OCI-LY1 (cell line): ENCODE data around the gene PLPP6.

Source experiments
- H2AFZ ChIP-seq: fragments of 200-600 bp; sonication (generic), shearing (Covaris generic); 2 replicates; pipeline ENCODE4 v1.6.0; 2014; ENCODE audit warnings: antibody characterized with exemption, mild to moderate bottlenecking, low read length
- H3F3A ChIP-seq: fragments of 200-600 bp; sonication (generic), shearing (Covaris generic); 2 replicates; pipeline ENCODE4 v1.6.0; 2014; ENCODE audit warnings: mild to moderate bottlenecking, antibody characterized with exemption, low read length, moderate library complexity; ENCODE audit not compliant: insufficient read depth
- H3K27ac ChIP-seq: fragments of 200-600 bp; sonication (generic); 2 replicates; pipeline ENCODE4 v1.5.1; 2014; ENCODE audit warnings: low read length, mixed run types, mild to moderate bottlenecking, low read depth; ENCODE audit not compliant: poor library complexity, severe bottlenecking
- H3K27me3 ChIP-seq: fragments of 200-600 bp; sonication (generic); 2 replicates; pipeline ENCODE4 v1.6.0; 2014; ENCODE audit warnings: antibody characterized with exemption, mild to moderate bottlenecking, low read length, moderate library complexity; ENCODE audit not compliant: insufficient read depth
- H3K36me3 ChIP-seq: fragments of 200-600 bp; sonication (generic); 2 replicates; pipeline ENCODE4 v1.6.1; 2014; ENCODE audit warnings: mild to moderate bottlenecking, antibody characterized with exemption, low read length, moderate library complexity, mixed read lengths; ENCODE audit not compliant: insufficient read depth
- H3K4me1 ChIP-seq: fragments of 200-600 bp; sonication (generic); 2 replicates; pipeline ENCODE4 v1.5.1; 2014; ENCODE audit warnings: mild to moderate bottlenecking, low read length, moderate library complexity; ENCODE audit not compliant: insufficient read depth, severe bottlenecking
- H3K4me2 ChIP-seq: fragments of 200-600 bp; sonication (generic), shearing (Covaris generic); 2 replicates; pipeline ENCODE4 v1.6.1; 2014; ENCODE audit warnings: low read length
- H3K4me3 ChIP-seq: fragments of 200-600 bp; sonication (generic); 2 replicates; pipeline ENCODE4 v1.5.1; 2014; ENCODE audit warnings: low read length, low read depth, mild to moderate bottlenecking, mixed read lengths; ENCODE audit not compliant: poor library complexity, severe bottlenecking
- H3K79me2 ChIP-seq: fragments of 200-600 bp; shearing (Covaris generic); 2 replicates; pipeline ENCODE4 v1.6.1; 2016; ENCODE audit warnings: mixed run types, low read length, mixed read lengths; ENCODE audit not compliant: insufficient read depth
- H3K9ac ChIP-seq: fragments of 200-600 bp; sonication (generic), shearing (Covaris generic); 2 replicates; pipeline ENCODE4 v1.6.1; 2014; ENCODE audit warnings: mild to moderate bottlenecking, low read length, mixed read lengths
- H3K9me2 ChIP-seq: fragments of 200-600 bp; sonication (generic), shearing (Covaris generic); 2 replicates; pipeline ENCODE4 v1.6.1; 2014; ENCODE audit warnings: low read depth, mild to moderate bottlenecking, low read length, mixed read lengths
- H3K9me3 ChIP-seq: fragments of 200-600 bp; shearing (Covaris generic); 2 replicates; pipeline ENCODE4 v1.6.1; 2014; ENCODE audit warnings: low read length, mixed read lengths
- H4K20me1 ChIP-seq: fragments of 200-600 bp; sonication (generic), shearing (Covaris generic); 2 replicates; pipeline ENCODE4 v1.6.0; 2016; ENCODE audit warnings: mild to moderate bottlenecking, low read length; ENCODE audit not compliant: insufficient read depth
- EZH2 ChIP-seq: fragments of 200-600 bp; sonication (generic), shearing (Covaris generic); IDR thresholded peaks from 2 replicates; pipeline ENCODE4 v1.8.0; 2017; ENCODE audit warnings: borderline replicate concordance, mixed run types, mild to moderate bottlenecking, antibody characterized with exemption, low read length, moderate library complexity, mixed read lengths
- TF ChIP-seq, protein P1 (sequence below): fragments of 200-600 bp; sonication (generic), shearing (Covaris generic); IDR thresholded peaks from 2 replicates; pipeline ENCODE4 v1.5.1; 2017; ENCODE audit warnings: mild to moderate bottlenecking, antibody characterized with exemption, low read length, moderate library complexity, mixed read lengths

The PLPP6 gene

DNA sequence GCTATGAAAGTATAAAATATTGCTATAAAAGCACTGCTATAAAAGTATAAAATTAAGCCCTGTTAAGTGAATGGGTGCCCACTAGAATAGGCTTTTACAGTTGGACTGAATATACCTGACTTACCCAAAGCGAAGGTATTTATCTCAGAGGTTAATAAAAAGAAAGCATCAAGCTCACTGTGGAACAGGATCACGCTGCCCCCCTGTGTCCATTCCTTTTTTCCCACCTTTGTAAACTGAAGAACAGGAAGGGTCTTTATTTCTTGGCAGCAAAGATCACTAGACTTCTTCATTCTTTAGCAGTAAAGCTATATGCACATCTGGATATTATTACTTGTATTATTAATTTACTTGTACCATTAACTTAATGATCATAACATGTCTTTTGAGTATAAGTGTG lies 22.1 kb upstream of the PLPP6 start:
- Histone ChIP-seq H3F3A (no peaks in the 10 kb centered on the region), H3K9ac (no peak overlapping the region), H3K9me3 (no peaks in the 10 kb centered on the region), H3K36me3 (no peaks in the 10 kb centered on the region), H3K4me3 (no peak overlapping the region), H2AFZ (no peak overlapping the region), H3K79me2 (no peaks in the 10 kb centered on the region), H4K20me1 (no peaks in the 10 kb centered on the region), H3K27me3 (no peaks in the 10 kb centered on the region), H3K4me1 (peaks cover 5% of the 10 kb centered on the region), H3K9me2 (no peaks in the 10 kb centered on the region), H3K27ac (no peak overlapping the region), H3K4me2 (no peak overlapping the region)
- TF ChIP-seq, protein P1, sequence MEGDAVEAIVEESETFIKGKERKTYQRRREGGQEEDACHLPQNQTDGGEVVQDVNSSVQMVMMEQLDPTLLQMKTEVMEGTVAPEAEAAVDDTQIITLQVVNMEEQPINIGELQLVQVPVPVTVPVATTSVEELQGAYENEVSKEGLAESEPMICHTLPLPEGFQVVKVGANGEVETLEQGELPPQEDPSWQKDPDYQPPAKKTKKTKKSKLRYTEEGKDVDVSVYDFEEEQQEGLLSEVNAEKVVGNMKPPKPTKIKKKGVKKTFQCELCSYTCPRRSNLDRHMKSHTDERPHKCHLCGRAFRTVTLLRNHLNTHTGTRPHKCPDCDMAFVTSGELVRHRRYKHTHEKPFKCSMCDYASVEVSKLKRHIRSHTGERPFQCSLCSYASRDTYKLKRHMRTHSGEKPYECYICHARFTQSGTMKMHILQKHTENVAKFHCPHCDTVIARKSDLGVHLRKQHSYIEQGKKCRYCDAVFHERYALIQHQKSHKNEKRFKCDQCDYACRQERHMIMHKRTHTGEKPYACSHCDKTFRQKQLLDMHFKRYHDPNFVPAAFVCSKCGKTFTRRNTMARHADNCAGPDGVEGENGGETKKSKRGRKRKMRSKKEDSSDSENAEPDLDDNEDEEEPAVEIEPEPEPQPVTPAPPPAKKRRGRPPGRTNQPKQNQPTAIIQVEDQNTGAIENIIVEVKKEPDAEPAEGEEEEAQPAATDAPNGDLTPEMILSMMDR = no peak
- TF ChIP-seq EZH2 = no peak

- TF ChIP-seq, protein P1 = no peak
- no peak for TF ChIP-seq EZH2
- Histone ChIP-seq H3F3A (no peaks in the 10 kb centered on the region), H3K36me3 (no peaks in the 10 kb centered on the region), H3K4me1 (peaks cover 5% of the 10 kb centered on the region), H3K9ac (no peak overlapping the region), H3K9me3 (no peaks in the 10 kb centered on the region), H2AFZ (no peak overlapping the region), H3K4me2 (no peak overlapping the region), H4K20me1 (no peaks in the 10 kb centered on the region), H3K27ac (no peak overlapping the region), H3K27me3 (no peaks in the 10 kb centered on the region), H3K4me3 (no peak overlapping the region), H3K9me2 (no peaks in the 10 kb centered on the region), H3K79me2 (no peaks in the 10 kb centered on the region)
These were observed 19.7 kb upstream of the PLPP6 start for GRCh38 chr9:4642351-4642750.

DNA sequence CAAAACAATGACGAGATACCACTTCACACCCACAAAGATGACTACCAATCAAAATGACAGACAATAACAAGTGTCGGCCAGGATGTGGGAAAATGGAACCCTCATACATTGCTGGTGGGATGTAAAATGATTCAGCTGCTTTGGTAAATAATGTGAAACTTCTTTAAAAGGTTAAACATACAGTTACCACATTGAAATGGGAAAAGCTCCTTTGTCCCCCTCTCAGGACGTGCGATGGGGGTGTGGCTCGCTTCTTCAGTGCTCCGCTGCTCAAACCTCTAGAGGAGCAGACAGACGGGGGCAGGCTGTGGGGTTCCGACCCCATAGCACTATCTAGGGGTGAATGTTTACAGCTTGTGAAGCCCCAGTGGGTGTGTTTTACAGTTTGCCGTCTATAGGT lies 8.0 kb upstream of the PLPP6 start:
- Histone ChIP-seq H3K9me2 (no peaks in the 10 kb centered on the region), H3K36me3 (no peaks in the 10 kb centered on the region), H3F3A (no peaks in the 10 kb centered on the region), H3K9ac (no peak overlapping the region), H3K27ac (no peak overlapping the region), H3K4me3 (no peak overlapping the region), H3K9me3 (no peaks in the 10 kb centered on the region), H3K79me2 (no peaks in the 10 kb centered on the region), H4K20me1 (no peaks in the 10 kb centered on the region), H3K4me1 (no peaks in the 10 kb centered on the region), H3K4me2 (no peak overlapping the region), H2AFZ (no peak overlapping the region), H3K27me3 (no peaks in the 10 kb centered on the region; the same call in 1 of the 2 replicates)
- TF ChIP-seq, protein P1 = no peak
- TF ChIP-seq EZH2 = no peak
